Sigmoid colon (tissue), 4 donors: ENCODE results near the gene RYK.

Experiments used
- CTCF ChIP-seq, 4 experiments: fragments of 450-650 bp in 3 of 4; fragments of 200-600 bp in 1 of 4; IDR thresholded peaks; one replicate each; pipeline ENCODE4 v1.5.1; 2016 to 2019; ENCODE audit warnings: antibody characterized with exemption in 4 of 4, mild to moderate bottlenecking in 3 of 4, moderate library complexity in 2 of 4
- EP300 ChIP-seq, 4 donors: sonication (generic); formaldehyde crosslinking; IDR thresholded peaks; one replicate each; pipeline ENCODE4 v1.6.1; 2017; ENCODE audit warnings: antibody characterized with exemption in 4 of 4
- POLR2A ChIP-seq, 2 donors: fragments of 450-650 bp; IDR thresholded peaks; one replicate each; pipeline ENCODE4 v1.6.1; 2016; ENCODE audit warnings: antibody characterized with exemption in 2 of 2, mild to moderate bottlenecking in 2 of 2, moderate library complexity in 2 of 2
- POLR2AphosphoS5 ChIP-seq, 4 donors: sonication (generic); formaldehyde crosslinking; IDR thresholded peaks; one replicate each; pipeline ENCODE4 v1.6.1; 2017; ENCODE audit warnings: antibody characterized with exemption in 4 of 4

GRCh38 chr3:134232151-134232550 lies 18.5 kb downstream of the RYK start:
- TF ChIP-seq POLR2A (IDR thresholded peaks at IDR 0.05): no peak
- no peak for TF ChIP-seq CTCF (IDR thresholded peaks at IDR 0.05)
- TF ChIP-seq POLR2AphosphoS5 (IDR thresholded peaks at IDR 0.05): no peak
- no peak for TF ChIP-seq EP300 (IDR thresholded peaks at IDR 0.05)
